HEK293 (cell line): Measurements from ENCODE around the gene ZFR2.

Experiments used
- CTCF ChIA-PET: fragments of 350-600 bp; formaldehyde crosslinking; extraction: SDS; loops from one replicate; lab custom pipeline; 2021; ENCODE audit warnings: antibody characterized with exemption; lab: Yijun Ruan, JAX
- POLR2A ChIA-PET: fragments of 300-600 bp; formaldehyde crosslinking; extraction: SDS; loops from one replicate; lab custom pipeline; 2020; ENCODE audit warnings: antibody characterized with exemption, inconsistent platforms; lab: Yijun Ruan, JAX
- H3K27ac ChIP-seq: fragments of 200-500 bp; sonication (Bioruptor generic); 2 replicates; pipeline ENCODE4 v1.5.1; 2014; ENCODE audit warnings: low read depth, low read length, control low read depth, inconsistent platforms; ENCODE audit errors: extremely low read depth
- H3K36me3 ChIP-seq, 2 experiments: fragments of 200-500 bp in 1 of 2; sonication (Bioruptor generic) in 1 of 2; 1 replicate in 1 of 2; 2 replicates in 1 of 2; pipeline ENCODE4 v1.5.1; 2014 to 2017; ENCODE audit warnings: inconsistent platforms in 2 of 2, low read length in 2 of 2; ENCODE audit not compliant: control insufficient read depth in 2 of 2, insufficient read depth in 1 of 2
- H3K4me1 ChIP-seq: fragments of 200-500 bp; sonication (Bioruptor generic); 2 replicates; pipeline ENCODE4 v1.5.1; 2014; ENCODE audit warnings: mild to moderate bottlenecking, low read length, inconsistent platforms; ENCODE audit not compliant: control insufficient read depth, insufficient read depth
- H3K4me3 ChIP-seq: 2 replicates; pipeline ENCODE4 v1.5.1; 2011; ENCODE audit warnings: low read depth, mild to moderate bottlenecking, control low read depth, low read length, moderate library complexity
- H3K9me3 ChIP-seq: fragments of 200-500 bp; sonication (Bioruptor generic); 2 replicates; pipeline ENCODE4 v1.5.1; 2014; ENCODE audit warnings: low read depth, low read length, inconsistent platforms; ENCODE audit not compliant: control insufficient read depth, insufficient read depth
- GLI2 ChIP-seq: fragments of 450-650 bp; formaldehyde crosslinking; IDR thresholded peaks from 2 replicates; pipeline ENCODE4; 2017; ENCODE audit warnings: missing biosample characterization, missing genetic modification characterization, low read depth, borderline replicate concordance
- INSM2 ChIP-seq: fragments of 450-650 bp; formaldehyde crosslinking; IDR thresholded peaks from 2 replicates; pipeline ENCODE4 v1.5.1; 2016; ENCODE audit warnings: missing biosample characterization, missing genetic modification characterization
- KLF16 ChIP-seq: fragments of 450-650 bp; formaldehyde crosslinking; IDR thresholded peaks from 2 replicates; pipeline ENCODE4 v1.5.1; 2017; ENCODE audit warnings: missing biosample characterization, missing genetic modification characterization
- KLF9 ChIP-seq: fragments of 450-650 bp; formaldehyde crosslinking; IDR thresholded peaks from 2 replicates; pipeline ENCODE4 v1.5.1; 2016; ENCODE audit warnings: missing biosample characterization, missing genetic modification characterization, low read depth
- OSR2 ChIP-seq: fragments of 450-650 bp; formaldehyde crosslinking; IDR thresholded peaks from 2 replicates; pipeline ENCODE4 v1.5.1; 2016; ENCODE audit warnings: missing biosample characterization, missing genetic modification characterization
- SCRT1 ChIP-seq: fragments of 450-650 bp; formaldehyde crosslinking; IDR thresholded peaks from 2 replicates; pipeline ENCODE4 v1.5.1; 2016; ENCODE audit warnings: missing biosample characterization, missing genetic modification characterization, borderline replicate concordance
- TSHZ1 ChIP-seq: fragments of 450-650 bp; formaldehyde crosslinking; IDR thresholded peaks from 2 replicates; pipeline ENCODE4 v1.5.1; 2016; ENCODE audit warnings: missing biosample characterization, missing genetic modification characterization, borderline replicate concordance
- ZBTB17 ChIP-seq: fragments of 450-650 bp; formaldehyde crosslinking; IDR thresholded peaks from 2 replicates; pipeline ENCODE4 v1.5.1; 2016; ENCODE audit warnings: missing biosample characterization, missing genetic modification characterization
- ZBTB44 ChIP-seq: fragments of 450-650 bp; IDR thresholded peaks from 2 replicates; pipeline ENCODE4 v1.5.1; 2018; ENCODE audit warnings: missing biosample characterization, mild to moderate bottlenecking, missing genetic modification characterization
- ZFP37 ChIP-seq: fragments of 450-650 bp; formaldehyde crosslinking; IDR thresholded peaks from 2 replicates; pipeline ENCODE4 v1.5.1; 2016; ENCODE audit warnings: missing biosample characterization, missing genetic modification characterization
- ZNF138 ChIP-seq: fragments of 450-650 bp; formaldehyde crosslinking; IDR thresholded peaks from 2 replicates; pipeline ENCODE4 v1.5.1; 2016; ENCODE audit warnings: missing biosample characterization, missing genetic modification characterization, borderline replicate concordance
- ZNF2 ChIP-seq: fragments of 450-650 bp; formaldehyde crosslinking; IDR thresholded peaks from 2 replicates; pipeline ENCODE4 v1.5.1; 2016; ENCODE audit warnings: missing biosample characterization, missing genetic modification characterization
- ZNF324 ChIP-seq: fragments of 450-650 bp; formaldehyde crosslinking; IDR thresholded peaks from 2 replicates; pipeline ENCODE4 v1.5.1; 2016; ENCODE audit warnings: missing biosample characterization, missing genetic modification characterization
- ZNF341 ChIP-seq: fragments of 450-650 bp; formaldehyde crosslinking; IDR thresholded peaks from 2 replicates; pipeline ENCODE4; 2016; ENCODE audit warnings: low read depth, missing biosample characterization, missing genetic modification characterization
- ZNF354C ChIP-seq: fragments of 450-650 bp; formaldehyde crosslinking; IDR thresholded peaks from 2 replicates; pipeline ENCODE4 v1.5.1; 2016; ENCODE audit warnings: missing biosample characterization, missing genetic modification characterization, low read depth, borderline replicate concordance
- ZNF510 ChIP-seq: fragments of 450-650 bp; formaldehyde crosslinking; IDR thresholded peaks from 2 replicates; pipeline ENCODE4 v1.5.1; 2018; ENCODE audit warnings: mild to moderate bottlenecking, missing genetic modification characterization, missing biosample characterization; ENCODE audit not compliant: insufficient replicate concordance
- ZNF571 ChIP-seq: fragments of 450-650 bp; formaldehyde crosslinking; IDR thresholded peaks from 2 replicates; pipeline ENCODE4 v1.5.0; 2017; ENCODE audit warnings: missing biosample characterization, missing genetic modification characterization
- ZNF629 ChIP-seq: fragments of 450-650 bp; formaldehyde crosslinking; IDR thresholded peaks from 2 replicates; pipeline ENCODE4 v1.5.1; 2017; ENCODE audit warnings: missing biosample characterization, missing genetic modification characterization
- TF ChIP-seq, protein P1 (sequence below): fragments of 450-650 bp; formaldehyde crosslinking; IDR thresholded peaks from 2 replicates; pipeline ENCODE4 v1.5.1; 2016; ENCODE audit warnings: missing biosample characterization, missing genetic modification characterization

The ZFR2 gene

GRCh38 chr19:3844596-3844995, 24.2 kb downstream of the ZFR2 start (continued):
- no peak for TF ChIP-seq INSM2
- TF ChIP-seq, protein P1, sequence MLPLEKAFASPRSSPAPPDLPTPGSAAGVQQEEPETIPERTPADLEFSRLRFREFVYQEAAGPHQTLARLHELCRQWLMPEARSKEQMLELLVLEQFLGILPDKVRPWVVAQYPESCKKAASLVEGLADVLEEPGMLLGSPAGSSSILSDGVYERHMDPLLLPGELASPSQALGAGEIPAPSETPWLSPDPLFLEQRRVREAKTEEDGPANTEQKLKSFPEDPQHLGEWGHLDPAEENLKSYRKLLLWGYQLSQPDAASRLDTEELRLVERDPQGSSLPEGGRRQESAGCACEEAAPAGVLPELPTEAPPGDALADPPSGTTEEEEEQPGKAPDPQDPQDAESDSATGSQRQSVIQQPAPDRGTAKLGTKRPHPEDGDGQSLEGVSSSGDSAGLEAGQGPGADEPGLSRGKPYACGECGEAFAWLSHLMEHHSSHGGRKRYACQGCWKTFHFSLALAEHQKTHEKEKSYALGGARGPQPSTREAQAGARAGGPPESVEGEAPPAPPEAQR (tag by site-specific recombination), result no peak
- TF ChIP-seq ZNF138 (tag by site-specific recombination), result no peak
- TF ChIP-seq ZNF341 (tag by site-specific recombination), result no peak
- no peak for TF ChIP-seq KLF16 (tag by site-specific recombination)
- no peak for TF ChIP-seq TSHZ1 (tag by site-specific recombination)
- TF ChIP-seq, all 188 proteins: peak for 0

DNA sequence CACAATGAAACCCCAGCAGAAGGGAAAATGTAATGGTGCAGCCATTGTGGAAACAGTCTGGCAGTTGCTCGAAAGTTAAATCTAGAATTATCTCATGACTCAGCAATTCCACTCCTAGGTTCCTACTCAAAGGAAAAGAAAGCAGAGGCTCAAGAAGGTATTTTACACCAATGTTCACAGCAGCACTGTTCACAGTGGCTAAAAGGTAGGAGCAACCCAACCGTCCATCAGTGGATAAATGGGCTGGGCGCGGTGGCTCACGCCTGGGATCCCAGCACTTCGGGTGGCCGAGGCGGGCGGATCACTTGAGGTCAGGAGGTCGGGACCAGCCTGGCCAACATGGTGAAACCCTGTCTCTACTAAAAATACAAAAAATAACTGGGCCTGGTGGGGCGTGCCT, 25.9 kb downstream of the ZFR2 start:
- Histone ChIP-seq H3K4me3 (no peak overlapping the region), H3K27ac (no peak overlapping the region), H3K9me3 (no peaks in the 10 kb centered on the region), H3K4me1 (no peaks in the 10 kb centered on the region), H3K36me3 (no peaks in the 10 kb centered on the region)
- ChIA-PET CTCF (interaction anchor here (0.7 to 1.3 kb wide), 2 partner anchors 10 to 262 kb away, joined by 3 to 5 read pairs; no protein-coding TSS in a partner anchor), POLR2A (no interaction called here)
- no peak for TF ChIP-seq KLF9
- TF ChIP-seq ZNF629 (tag by site-specific recombination), result no peak
- no peak for TF ChIP-seq SCRT1 (tag by site-specific recombination)
- no peak for TF ChIP-seq GLI2 (tag by site-specific recombination)
- TF ChIP-seq INSM2, result no peak
- TF ChIP-seq OSR2, result no peak

DNA sequence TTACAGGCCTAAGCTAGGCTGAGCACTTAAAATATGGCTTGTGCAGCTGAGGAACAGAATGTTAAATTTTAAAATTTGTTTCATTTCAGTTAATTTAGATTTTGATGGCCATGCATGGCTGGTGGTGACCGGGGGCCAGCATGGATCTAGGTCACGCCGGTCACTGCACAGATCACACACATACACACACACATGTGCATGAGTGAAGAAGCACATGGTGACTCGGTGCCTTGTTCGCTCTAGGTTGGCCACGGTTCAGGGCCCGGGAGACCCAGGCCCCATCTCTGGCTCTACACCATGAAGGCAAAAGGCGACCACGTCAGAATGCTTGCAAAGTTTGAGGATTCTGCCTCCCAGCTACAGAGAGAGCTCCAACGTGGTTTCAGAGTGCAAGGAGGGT, 28.0 kb downstream of the ZFR2 start:
- Histone ChIP-seq H3K9me3 (no peaks in the 10 kb centered on the region), H3K4me3 (no peak overlapping the region), H3K27ac (no peak overlapping the region), H3K36me3 (no peaks in the 10 kb centered on the region), H3K4me1 (no peaks in the 10 kb centered on the region)
- TF ChIP-seq ZNF571 (tag by site-specific recombination) (no peak), ZFP37 (tag by site-specific recombination) (no peak), ZNF341 (tag by site-specific recombination) (no peak), ZBTB44 (no peak), ZNF324 (tag by site-specific recombination) (no peak), ZBTB17 (tag by site-specific recombination) (no peak), ZNF510 (no peak), ZNF354C (tag by site-specific recombination) (no peak), ZNF2 (tag by site-specific recombination) (no peak)
- ChIA-PET POLR2A (no interaction called here), CTCF (interaction anchor here (1.0 to 2.0 kb wide), 3 partner anchors 11 to 19 kb away, joined by 3 to 8 read pairs (median 6); no protein-coding TSS in a partner anchor)
